HG02885 (cell line): ENCODE data around the gene INSM2.

Experiments used
- ATAC-seq: cut with Tn5 transposase; IDR thresholded peaks from one replicate; pipeline ENCODE4 v1.9.1; 2021; ENCODE audit warnings: mild to moderate bottlenecking; ENCODE audit not compliant: unreplicated experiment, poor library complexity

INSM2 gene

DNA sequence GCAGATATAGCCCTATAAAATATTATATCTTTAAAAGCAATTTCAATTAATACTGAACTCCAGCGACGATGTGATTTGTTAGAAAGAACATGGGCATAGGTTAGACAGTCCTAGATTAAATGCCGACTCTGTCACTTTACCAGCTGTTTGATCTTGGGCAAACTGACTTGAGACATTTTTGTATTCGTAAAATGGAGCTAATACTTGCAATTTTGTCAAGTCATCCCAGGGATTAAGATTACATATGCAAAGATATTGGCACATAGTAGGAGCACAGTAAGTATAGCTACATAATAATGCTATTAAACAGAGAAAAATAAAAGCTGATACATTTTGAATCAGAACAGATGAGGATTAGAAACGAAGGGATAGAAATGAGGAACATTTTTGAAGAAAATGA, 9.0 kb downstream of the INSM2 start:
- ATAC-seq = no peak

DNA sequence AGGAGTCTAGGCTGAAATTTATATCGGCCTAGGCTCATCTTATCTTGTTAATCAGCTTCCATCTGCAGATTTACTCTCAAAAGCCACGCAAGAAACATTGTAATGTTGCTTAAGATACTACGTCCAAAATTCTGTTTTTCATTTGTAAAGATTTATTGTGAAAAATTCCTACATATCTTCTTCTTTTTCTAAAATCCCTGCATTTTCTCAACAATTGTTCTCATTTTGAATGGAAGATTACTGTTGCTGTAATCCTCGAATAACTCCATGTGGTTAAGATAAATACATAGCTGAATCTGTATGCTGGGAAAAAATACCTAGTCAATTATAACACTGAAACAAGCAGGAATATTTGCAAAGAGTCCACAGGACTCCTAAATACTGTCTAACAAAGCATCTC, 15.6 kb downstream of the INSM2 start:
- ATAC-seq = no peak

DNA sequence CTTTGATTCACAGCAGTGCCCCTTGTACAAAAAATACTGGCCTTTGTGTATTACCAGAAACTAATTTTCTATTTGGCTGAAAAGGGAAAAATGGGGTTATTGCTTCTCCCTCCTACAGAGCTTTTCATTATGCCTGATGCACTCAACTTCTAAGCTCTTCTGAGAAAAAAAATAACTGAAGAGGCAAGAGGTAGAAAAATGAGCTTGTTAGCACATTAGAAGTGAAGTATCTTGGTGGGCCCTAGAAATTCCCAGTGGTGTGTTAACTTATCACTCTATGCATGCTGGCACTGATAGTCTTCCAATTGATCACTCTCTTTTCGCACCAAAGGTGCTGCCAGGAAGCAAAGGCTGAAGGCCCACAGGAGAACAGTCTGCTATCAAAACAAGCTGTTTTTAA, 17.1 kb downstream of the INSM2 start:
- no peak for ATAC-seq

DNA sequence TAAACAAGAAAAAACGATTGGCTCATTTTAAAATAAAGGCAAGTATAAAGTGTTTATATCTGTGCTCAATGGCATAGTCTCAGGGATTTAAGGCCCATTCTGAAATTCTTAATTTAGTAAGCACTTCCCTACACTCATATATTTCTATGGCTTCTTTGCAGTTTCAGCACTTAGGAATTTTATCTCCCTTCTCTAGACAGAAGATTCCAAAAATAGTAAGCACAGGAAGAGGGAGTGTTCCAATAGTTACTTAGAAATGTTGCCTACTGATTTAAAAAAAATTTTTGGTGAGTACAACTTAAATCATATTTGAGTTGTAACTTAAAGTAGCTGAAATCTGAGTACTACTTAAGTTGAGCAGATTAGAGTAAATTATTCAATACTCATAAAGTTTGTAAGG, 19.8 kb downstream of the INSM2 start:
- ATAC-seq = no peak

DNA sequence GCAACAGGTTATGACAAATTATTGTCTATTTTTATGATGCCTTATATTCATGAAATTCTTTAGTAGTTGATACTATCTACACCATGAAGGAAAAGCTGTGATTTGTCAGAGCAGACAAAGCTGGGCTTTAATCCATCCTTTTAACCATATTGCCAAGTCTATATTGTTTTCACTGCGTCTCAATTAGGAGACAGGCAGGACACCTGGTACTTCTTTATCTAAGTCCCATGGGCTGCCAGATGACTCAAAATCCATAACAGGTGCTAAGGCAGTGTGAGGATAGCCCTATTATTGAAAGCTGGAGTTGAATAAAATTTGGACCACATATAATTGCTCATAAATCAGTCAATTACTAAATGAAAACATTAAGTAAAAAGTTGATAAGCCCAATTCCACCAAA, 22.6 kb downstream of the INSM2 start:
- no peak for ATAC-seq

DNA sequence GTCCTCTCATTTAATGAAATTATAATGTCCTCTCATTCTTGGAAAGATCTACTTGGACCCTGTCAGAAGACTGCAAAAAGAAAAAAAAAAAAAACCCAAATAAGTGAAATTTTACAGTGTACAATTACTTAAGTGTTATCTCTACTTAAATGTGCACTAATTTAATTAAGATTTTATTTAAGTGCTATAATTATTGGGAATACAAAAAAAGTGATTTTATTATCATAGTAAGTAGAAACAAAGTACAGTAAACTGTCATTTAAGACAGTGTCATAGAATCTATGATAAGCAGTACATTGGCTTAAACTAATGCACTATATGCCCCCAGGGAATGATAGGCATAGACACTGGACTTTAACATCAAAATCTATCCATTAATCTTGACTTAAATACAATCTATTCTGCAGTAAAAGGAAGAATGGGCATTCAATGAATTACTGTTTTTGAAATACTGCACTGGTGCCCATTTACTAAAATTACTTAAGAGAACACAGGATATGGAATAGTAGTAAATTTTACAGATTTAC, 23.3 kb downstream of the INSM2 start:
- ATAC-seq = no peak

DNA sequence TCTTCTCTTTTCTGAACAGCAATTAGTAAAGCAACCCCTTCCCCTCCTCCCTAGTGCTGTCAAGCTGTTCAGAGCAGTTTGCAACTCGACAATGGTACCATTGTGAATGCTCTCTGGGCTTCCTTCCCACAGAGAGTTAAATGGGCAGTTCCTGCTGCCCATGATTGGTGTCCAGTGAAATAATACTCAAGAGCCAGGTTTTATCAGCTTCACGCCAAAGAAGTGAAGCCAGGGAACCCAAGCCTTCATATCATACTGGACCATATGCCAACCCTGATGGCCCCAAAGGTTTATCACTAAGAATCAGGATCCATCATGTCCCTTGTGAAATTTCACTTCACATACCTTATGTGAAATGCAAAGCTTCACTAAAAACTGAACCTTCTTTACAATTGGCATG, 24.7 kb downstream of the INSM2 start:
- ATAC-seq = no peak

DNA sequence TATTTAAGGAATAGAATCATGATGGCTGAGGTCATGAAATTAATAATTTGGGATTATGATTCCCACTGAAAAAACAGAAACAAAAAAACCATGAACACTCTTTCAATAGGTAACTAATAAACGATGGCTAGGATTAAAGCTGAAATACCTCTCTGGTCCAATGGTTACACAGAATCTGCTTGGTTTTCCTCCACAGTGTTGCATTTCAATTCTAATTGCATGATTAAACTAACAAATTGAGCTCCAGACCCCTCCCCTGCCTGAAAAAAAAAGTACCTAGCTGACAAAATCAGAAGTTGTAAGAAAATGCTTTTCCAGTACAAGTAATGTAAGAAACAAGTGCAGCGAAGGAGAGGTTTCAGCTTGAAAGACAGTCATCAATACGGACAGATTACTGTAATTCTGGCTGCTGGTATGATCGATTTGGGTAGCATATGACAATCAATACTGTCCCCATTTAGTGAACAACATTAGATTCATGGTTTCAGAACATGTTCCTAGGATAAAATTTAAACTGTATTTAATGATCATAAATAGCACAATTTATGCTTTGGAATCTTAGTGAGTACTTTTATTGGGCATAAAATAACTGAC, 32.0 kb downstream of the INSM2 start:
- no peak for ATAC-seq

DNA sequence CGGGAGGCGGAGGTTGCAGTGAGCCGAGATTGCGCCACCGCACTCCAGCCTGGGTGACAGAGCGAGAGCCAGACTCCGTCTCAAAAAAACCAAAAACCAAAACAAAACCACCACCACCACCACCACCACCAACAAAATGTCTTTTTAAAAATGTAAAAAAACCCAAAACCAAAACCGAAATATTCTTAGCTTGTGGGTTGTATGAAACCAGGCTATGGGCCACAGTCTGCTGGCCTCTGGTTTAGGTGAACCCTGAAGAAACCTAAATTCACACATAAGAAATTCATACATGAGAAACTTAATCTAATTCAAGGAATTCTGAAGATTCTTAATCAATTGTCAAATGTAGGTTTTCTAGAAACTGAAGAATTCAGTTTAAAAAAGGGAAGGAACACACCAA, 37.6 kb downstream of the INSM2 start:
- ATAC-seq = peak; percentile 59

DNA sequence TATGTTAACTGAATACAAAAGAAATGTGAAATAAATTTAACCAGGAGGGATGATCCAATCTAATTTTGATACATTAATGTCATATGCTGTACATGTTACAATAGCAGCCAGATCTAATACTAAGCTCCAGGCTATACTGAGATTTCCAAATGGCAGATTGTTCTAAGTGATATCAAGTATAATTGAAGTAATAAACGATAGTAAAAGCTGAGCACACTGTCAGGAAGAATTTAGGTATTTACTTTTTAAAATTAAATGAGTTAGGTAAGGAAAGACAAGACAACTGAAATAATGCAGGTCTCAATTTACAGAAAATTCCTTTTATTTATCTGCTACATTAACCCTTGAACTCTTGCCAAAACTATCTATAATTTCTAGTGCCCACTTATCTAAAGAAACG, 39.9 kb downstream of the INSM2 start:
- ATAC-seq = no peak

DNA sequence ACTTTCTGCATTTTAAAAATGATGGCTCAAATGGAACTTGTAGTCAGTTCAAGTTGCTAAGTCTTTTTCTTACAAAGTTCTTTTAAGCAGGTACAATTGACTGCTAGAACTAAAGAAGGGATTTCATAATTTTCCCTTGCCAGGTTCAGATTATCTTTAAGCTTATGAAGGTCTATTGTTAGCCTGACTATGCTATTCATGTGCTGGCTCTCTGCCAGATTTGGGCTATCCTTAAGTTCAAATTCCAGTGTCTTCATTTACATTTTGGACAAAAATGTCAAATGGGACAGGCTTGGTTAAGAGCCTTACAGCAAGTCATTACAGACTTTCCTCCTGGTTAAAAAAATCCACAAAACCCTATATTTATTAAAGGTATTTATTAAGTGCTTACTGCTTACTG, 42.3 kb downstream of the INSM2 start:
- ATAC-seq = no peak

DNA sequence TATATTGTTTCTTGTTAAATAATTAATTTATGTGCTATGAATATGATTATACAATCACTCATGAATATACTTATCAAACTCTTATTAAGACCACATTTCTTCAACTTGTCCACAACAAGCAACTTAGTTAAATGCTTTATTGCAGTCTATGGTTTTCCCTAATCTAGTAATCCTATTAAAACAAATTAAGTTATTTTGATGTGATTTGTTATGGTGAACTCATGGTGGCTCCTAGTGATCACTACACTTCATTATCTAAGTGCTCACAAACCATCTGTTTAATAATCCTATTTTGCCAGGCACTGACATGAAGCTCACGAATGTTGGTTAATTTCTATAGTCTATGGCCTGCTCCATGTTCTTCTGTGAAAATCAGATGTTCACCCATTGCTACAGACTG, 42.9 kb downstream of the INSM2 start:
- no peak for ATAC-seq

DNA sequence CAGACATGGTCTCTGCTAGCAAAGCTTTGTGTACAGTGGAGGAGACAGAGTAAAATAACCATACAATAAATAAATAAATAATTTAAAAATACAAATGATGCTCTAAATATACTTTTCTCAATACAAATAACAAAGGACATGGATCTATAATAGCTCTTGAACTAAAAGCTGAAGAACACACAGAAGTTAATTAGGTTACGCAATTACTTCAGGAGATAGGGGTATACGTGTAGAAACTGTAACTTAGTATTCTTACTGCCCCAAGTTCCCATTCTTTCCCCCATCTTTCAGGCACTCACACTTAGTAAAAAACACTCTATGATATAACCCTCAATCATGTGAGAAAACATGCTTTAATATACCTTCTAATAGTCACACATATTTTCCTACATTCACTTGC, 44.2 kb downstream of the INSM2 start:
- ATAC-seq = no peak

DNA sequence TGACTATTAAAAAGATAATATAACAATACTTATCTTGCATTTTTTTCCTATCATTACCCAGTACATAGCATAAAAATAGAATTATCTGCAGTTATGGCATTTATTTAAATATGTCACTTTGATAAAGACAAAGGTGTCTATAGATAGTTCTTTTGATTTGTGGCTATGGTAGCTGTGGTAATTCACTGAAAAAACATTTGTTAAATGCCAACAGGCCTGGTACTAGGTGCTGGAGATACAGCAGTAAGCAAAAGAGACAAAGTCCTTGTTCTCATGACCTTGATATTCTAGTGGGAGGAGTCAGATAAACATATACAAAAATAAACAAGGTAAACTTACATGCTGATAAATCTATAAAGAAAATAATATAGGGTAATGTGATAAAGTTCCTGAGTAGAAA, 44.7 kb downstream of the INSM2 start:
- no peak for ATAC-seq
